Activated CD8-positive, alpha-beta memory T cell treated with anti-CD3 and anti-CD28 coated beads, Interleukin-2, amount 50 U/mL, for 24 hours (primary cell): ENCODE results near the gene EPRS1.
"Not testable (repeated sequence)": the region's sequence is repeated elsewhere in the genome, so short reads cannot be mapped to it uniquely, and the experiment has no call there.

ENCODE experiments used
- DNase-seq: peaks from one replicate; pipeline ENCODE4 v3.0.0-alpha.2; 2020; ENCODE audit errors: extremely low read depth

Gene EPRS1

DNA sequence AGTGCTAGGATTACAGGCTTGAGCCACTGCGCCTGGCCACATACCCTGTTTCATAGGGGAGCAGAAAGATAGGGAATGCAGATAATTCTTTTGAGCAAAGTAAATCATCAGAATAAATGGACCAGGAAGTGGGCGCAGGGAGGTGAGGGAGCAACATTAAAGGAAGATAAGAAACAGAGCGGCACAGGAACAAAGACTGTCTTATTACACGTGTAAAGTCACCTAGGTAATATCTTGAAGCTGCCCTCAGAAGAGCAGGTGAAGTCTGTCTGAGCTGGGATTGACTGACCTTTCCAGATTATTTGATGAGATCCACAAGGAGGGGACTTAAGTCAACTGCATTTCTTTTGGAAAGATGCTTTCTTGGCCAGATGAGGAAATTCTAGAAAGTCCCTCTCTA lies 7.7 kb downstream of the EPRS1 start:
- no peak for DNase-seq

- DNase-seq: not testable (repeated sequence)
Observed at GRCh38 chr1:220037810-220038209, 8.5 kb downstream of the EPRS1 start.

DNA sequence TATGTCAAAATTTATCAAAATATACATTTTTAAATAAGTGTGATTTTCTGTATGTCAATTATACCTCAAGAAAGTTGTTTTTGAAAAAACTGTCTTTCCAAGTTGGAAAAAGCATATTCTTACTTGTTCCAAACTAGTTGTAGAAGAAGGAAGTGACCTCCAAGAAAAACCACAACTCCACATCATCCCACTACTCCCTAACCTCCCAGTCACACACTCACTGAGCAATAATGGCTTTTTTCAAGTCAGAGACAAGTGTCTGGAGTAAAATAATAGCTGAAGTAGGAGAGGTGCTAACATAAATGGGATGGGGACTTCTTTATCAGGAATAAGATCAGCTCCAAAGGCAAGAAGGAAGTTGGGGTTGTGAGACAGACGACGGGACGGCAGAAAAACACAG lies 13.4 kb downstream of the EPRS1 start:
- DNase-seq: no peak

- no peak for DNase-seq
Observed at GRCh38 chr1:220031287-220031686, 15.0 kb downstream of the EPRS1 start.

GRCh38 chr1:220028346-220028895 lies 17.9 kb downstream of the EPRS1 start:
- DNase-seq: no peak

- DNase-seq: no peak
Observed at GRCh38 chr1:220019071-220019470, 27.2 kb downstream of the EPRS1 start.

DNA sequence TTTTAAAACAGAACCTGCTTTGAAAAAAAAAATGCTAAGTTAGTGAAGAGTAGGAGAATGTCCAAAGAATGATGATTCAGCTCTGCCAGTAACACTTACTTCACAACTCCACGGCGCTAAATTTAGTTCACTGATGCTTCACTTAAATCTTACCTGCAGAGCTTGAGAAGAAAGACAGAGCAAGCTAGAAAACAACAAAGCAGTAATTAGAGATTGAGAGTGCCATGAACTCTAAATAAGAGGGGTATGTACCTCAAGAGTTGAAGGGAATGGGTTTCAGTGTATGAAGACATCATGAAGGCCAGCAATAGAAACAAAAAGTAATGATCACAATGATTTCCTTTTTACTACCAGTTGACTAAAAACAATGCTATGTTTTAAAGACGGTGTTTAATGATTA lies 32.8 kb downstream of the EPRS1 start:
- no peak for DNase-seq

DNA sequence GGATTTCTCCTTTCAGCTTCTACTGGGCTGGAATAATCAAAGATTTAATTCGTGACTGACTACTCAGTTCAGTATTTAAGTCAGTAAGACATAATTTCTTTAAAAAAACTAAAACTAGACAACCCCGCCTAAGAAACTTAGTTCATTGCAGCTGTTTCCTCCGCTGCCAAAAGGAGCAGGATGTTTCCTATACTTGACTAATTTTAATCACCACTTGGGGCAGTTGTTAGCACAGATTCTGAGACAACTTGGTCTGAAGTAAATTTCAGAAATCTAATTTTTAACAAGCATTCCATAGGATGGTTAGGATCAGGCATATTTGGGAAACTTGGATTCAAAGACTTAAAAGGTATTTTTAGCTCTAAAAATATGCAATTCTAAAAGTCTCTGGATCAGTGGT lies 34.0 kb downstream of the EPRS1 start:
- no peak for DNase-seq

DNA sequence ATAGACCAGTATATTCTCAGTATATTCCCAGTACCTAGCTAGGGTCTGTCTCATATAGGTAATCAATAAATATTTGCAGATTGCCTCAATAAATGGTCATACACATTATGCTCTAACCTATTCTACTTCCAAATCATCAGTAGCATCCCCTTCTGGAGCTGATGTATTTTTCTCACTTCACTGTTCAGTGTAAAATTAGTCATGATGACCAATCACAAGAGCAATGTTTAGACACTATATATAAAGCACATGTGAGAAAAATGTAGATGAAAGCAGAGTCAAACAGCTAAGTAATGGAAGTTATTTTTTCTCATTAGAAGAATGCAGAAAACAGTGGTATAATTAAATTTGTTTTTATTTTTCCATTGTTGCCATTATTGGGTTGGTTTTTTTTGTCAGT lies 34.7 kb downstream of the EPRS1 start:
- DNase-seq: no peak

- no peak for DNase-seq
Observed at GRCh38 chr1:220007438-220007837, 38.9 kb downstream of the EPRS1 start.

DNA sequence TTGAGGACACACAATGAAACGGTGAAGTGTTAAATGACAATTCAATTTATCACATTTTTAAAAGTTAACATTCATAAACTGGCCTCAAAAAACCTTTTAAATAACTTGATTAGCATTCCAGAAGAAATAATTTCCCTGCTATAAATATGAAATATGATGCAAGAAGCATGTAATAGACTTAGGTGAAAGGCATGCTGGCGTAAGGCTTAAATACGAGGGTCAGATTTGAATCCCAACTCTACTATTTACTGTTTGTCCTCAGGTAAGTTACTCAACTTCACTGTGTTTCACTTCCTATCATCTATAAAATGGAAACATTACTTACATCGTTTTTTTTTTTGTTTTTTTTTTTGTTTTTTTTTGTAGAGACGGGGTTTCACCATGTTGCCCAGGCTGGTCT lies 40.8 kb downstream of the EPRS1 start:
- no peak for DNase-seq

DNA sequence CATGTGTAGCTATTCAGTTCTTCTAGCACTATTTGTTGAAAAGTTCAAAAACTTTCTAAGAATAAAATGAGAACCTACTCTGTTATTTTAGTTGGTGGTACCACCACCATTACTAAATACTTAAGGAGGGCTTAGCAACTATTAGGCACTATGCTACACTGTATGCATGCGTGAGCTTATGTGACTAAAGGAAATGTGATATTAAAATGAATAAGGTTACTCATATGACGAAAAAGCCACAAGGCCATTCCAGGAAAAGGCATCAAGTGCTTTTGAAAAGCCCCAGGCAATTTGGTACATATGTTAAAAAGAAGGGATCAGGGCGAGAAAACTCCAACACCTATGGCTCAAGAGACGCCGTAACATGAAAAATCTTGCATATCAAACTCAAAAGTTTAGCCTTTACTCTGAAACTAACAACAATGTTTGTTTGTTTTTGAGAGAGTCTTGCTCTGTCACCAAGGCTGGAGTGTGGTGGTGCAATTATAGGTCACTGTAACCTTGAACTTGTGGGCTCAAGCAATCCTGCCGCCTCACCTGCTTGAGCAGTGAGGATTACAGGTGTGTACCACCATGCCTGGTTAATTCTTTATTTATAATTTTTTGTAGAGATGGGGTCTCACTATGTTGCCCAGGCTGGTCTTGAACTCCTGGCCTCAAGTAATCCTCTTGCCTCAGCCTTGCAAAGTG lies 42.5 kb downstream of the EPRS1 start:
- DNase-seq: no peak

DNA sequence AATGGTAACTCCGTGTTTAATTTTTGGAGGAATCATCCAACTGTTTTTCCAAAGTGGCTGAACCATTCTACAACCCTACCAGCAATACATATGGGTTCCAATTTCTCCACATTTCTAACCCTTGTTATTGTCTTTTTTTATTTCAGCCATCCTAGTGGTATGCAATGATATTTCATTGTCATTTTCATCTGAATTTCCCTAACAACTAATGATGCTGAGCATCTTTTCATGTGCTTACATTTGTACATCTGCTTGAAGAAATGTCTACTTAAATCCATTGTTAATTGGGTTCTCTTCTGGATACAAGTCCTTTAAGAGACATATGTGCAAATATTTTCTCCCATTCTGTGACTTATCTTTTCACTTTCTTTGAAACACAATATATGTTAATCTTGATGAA lies 43.3 kb downstream of the EPRS1 start:
- no peak for DNase-seq

- no peak for DNase-seq
Observed at GRCh38 chr1:220001095-220001501, 45.2 kb downstream of the EPRS1 start.

DNA sequence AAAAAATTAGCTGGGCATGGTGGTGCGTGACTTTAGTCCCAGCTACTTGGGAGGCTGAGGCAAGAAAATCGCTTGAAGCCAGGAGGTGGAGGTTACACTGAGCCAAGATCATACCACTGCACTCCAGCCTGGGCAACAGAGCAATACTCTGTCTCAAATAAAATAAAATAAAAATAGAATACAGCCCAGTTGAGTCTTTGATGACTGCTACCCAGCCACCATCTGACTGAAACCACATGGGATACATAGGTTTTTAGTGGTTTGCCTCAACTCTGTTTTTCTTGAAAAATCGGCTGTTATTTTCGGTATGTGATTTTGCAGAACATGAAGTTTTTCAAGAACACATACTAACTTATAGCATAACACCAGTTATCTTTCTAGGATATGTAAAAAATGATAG lies 46.5 kb downstream of the EPRS1 start:
- no peak for DNase-seq
